GM19468 (cell line): ENCODE measurements around the gene DNAH11.
"Not testable (repeated sequence)": the region's sequence is repeated elsewhere in the genome, so short reads cannot be mapped to it uniquely, and the experiment has no call there.

Experiments
- ATAC-seq: cut with Tn5 transposase; IDR thresholded peaks from one replicate; pipeline ENCODE4 v1.9.1; 2021; ENCODE audit warnings: mild to moderate bottlenecking, moderate library complexity, moderate number of reproducible peaks; ENCODE audit not compliant: unreplicated experiment; ENCODE audit errors: extremely low read depth

The DNAH11 gene

GRCh38 chr7:21766218-21766617 is 223.4 kb downstream of the DNAH11 start:
- no peak for ATAC-seq

- peak; percentile 48 for ATAC-seq
Observed at GRCh38 chr7:21767300-21767900, 224.6 kb downstream of the DNAH11 start.

GRCh38 chr7:21768279-21768678 is 225.4 kb downstream of the DNAH11 start:
- ATAC-seq: no peak

- ATAC-seq: no peak
Observed at GRCh38 chr7:21771266-21771665, 228.4 kb downstream of the DNAH11 start.

- ATAC-seq: no peak
Observed at GRCh38 chr7:21771906-21772610, 229.2 kb downstream of the DNAH11 start.

GRCh38 chr7:21773326-21773725 is 230.5 kb downstream of the DNAH11 start:
- no peak for ATAC-seq

GRCh38 chr7:21777921-21778320 is 235.1 kb downstream of the DNAH11 start:
- no peak for ATAC-seq

- no peak for ATAC-seq
Observed at GRCh38 chr7:21778953-21779352, 236.1 kb downstream of the DNAH11 start.

- no peak for ATAC-seq
Observed at GRCh38 chr7:21782996-21783395, 240.2 kb downstream of the DNAH11 start.

GRCh38 chr7:21784989-21785388 is 242.2 kb downstream of the DNAH11 start:
- ATAC-seq: no peak

GRCh38 chr7:21805791-21806190 is 263.0 kb downstream of the DNAH11 start:
- no peak for ATAC-seq

- ATAC-seq: no peak
Observed at GRCh38 chr7:21806388-21806787, 263.5 kb downstream of the DNAH11 start.

- ATAC-seq: no peak
Observed at GRCh38 chr7:21819048-21819447, 276.2 kb downstream of the DNAH11 start.

GRCh38 chr7:21828841-21829240 is 286.0 kb downstream of the DNAH11 start:
- no peak for ATAC-seq

- no peak for ATAC-seq
Observed at GRCh38 chr7:21829731-21830130, 286.9 kb downstream of the DNAH11 start.

GRCh38 chr7:21844742-21845141 is 301.9 kb downstream of the DNAH11 start:
- no peak for ATAC-seq

- ATAC-seq: no peak
Observed at GRCh38 chr7:21850531-21851285, 307.9 kb downstream of the DNAH11 start.

GRCh38 chr7:21851559-21851967 is 308.7 kb downstream of the DNAH11 start:
- ATAC-seq: no peak

GRCh38 chr7:21865631-21866204 is 322.9 kb downstream of the DNAH11 start:
- not testable (repeated sequence) for ATAC-seq

- ATAC-seq: no peak
Observed at GRCh38 chr7:21866731-21867130, 323.9 kb downstream of the DNAH11 start.

GRCh38 chr7:21867226-21867625 is 324.4 kb downstream of the DNAH11 start:
- no peak for ATAC-seq
